T-cell (primary cell): Measurements from ENCODE around the gene TLE2. TPM values are rescaled to one million over a fixed set of nuclear protein-coding genes. Genes with fewer than 3 reads are reported as not detected.

Source experiments
- ATAC-seq, 4 experiments: fragments of 200-7000 bp in 3 of 4; fragments of 150-1000 bp in 1 of 4; cut with Tn5 transposase; replicated peaks in 1 of 4; 1 replicate in 3 of 4; 2 replicates in 1 of 4; pipeline ENCODE4 v1.10.0; 2021; ENCODE audit warnings: moderate library complexity in 3 of 4, mild to moderate bottlenecking in 2 of 4, moderate number of reproducible peaks in 1 of 4
- CTCF ChIA-PET, 2 donors: fragments of 300-600 bp; sonication (Branson Sonifier 250); formaldehyde crosslinking; loops; one replicate each; lab custom pipeline; 2022; ENCODE audit warnings: antibody characterized with exemption in 2 of 2; lab: Charles Lee
- POLR2A ChIA-PET, 2 donors: fragments of 300-600 bp; sonication (Branson Sonifier 250); formaldehyde crosslinking; loops; one replicate each; lab custom pipeline; 2022; ENCODE audit warnings: antibody characterized with exemption in 2 of 2; lab: Charles Lee
- DNase-seq, 35 experiments: peaks; one replicate each; pipeline versions ENCODE4 v3.0.0 to v3.0.0-alpha.2; 2013 to 2023
- H3K27ac ChIP-seq: one replicate; pipeline ENCODE4 v1.5.1; 2013; ENCODE audit warnings: low read length
- H3K27me3 ChIP-seq, 2 experiments: replicated peaks in 1 of 2; 1 replicate in 1 of 2; 2 replicates in 1 of 2; pipeline versions ENCODE4 v1.6.1 to v1.7.0; 2013; ENCODE audit warnings: low read length in 1 of 2, mixed read lengths in 1 of 2; ENCODE audit not compliant: control insufficient read depth in 2 of 2, insufficient read depth in 2 of 2; ENCODE audit errors: extremely low read depth in 1 of 2
- H3K36me3 ChIP-seq, 2 donors: 1 replicate in 1 of 2; 2 replicates in 1 of 2; pipeline versions ENCODE4 v1.6.1 to v1.7.0; 2013; ENCODE audit warnings: low read length in 1 of 2; ENCODE audit not compliant: control insufficient read depth in 2 of 2, insufficient read depth in 1 of 2; ENCODE audit errors: extremely low read depth in 1 of 2
- H3K4me1 ChIP-seq, 2 experiments: 1 replicate in 1 of 2; 2 replicates in 1 of 2; pipeline versions ENCODE4 v1.6.1 to v1.7.0; 2013; ENCODE audit warnings: low read length in 2 of 2, mixed read lengths in 1 of 2; ENCODE audit not compliant: insufficient read depth in 2 of 2, control insufficient read depth in 1 of 2; ENCODE audit errors: extremely low read depth in 1 of 2
- H3K4me3 ChIP-seq, 2 donors: 1 replicate in 1 of 2; 2 replicates in 1 of 2; pipeline versions ENCODE4 v1.5.1 to v1.7.0; 2013; ENCODE audit warnings: mild to moderate bottlenecking in 2 of 2, low read length in 1 of 2, moderate library complexity in 1 of 2; ENCODE audit not compliant: control insufficient read depth in 1 of 2; ENCODE audit errors: extremely low read depth in 1 of 2
- H3K9me3 ChIP-seq: 2 replicates; pipeline ENCODE4 v1.7.0; 2013
- H3K27ac Mint-ChIP-seq, 2 donors: one replicate each; pipeline ENCODE4 v1.8.0; 2020 to 2021; ENCODE audit warnings: mild to moderate bottlenecking in 2 of 2, mixed read lengths in 2 of 2
- H3K27me3 Mint-ChIP-seq, 2 donors: one replicate each; pipeline ENCODE4 v1.8.0; 2021 to 2022; ENCODE audit warnings: mixed read lengths in 2 of 2
- H3K36me3 Mint-ChIP-seq: one replicate; pipeline ENCODE4 v1.8.0; 2021; ENCODE audit warnings: mixed read lengths
- H3K4me1 Mint-ChIP-seq, 3 donors: one replicate each; pipeline ENCODE4 v1.8.0; 2020 to 2022; ENCODE audit warnings: mixed read lengths in 3 of 3, mild to moderate bottlenecking in 1 of 3
- H3K4me3 Mint-ChIP-seq, 3 donors: one replicate each; pipeline ENCODE4 v1.8.0; 2020 to 2022; ENCODE audit warnings: mild to moderate bottlenecking in 3 of 3, mixed read lengths in 3 of 3, moderate library complexity in 3 of 3
- H3K9me3 Mint-ChIP-seq, 3 donors: one replicate each; pipeline ENCODE4 v1.8.0; 2020 to 2022; ENCODE audit warnings: mixed read lengths in 3 of 3
- WGBS: methylation state at CpG from one replicate; pipeline ENCODE4 v1.1.5; 2013; ENCODE audit warnings: missing lambda C conversion rate; ENCODE audit not compliant: insufficient coverage; 5-methylcytosine and 5-hydroxymethylcytosine counted together
- total RNA-seq, 35 experiments: library from RNA in 6 of 35; stranded (reverse) in 6 of 35; fragments of 120-200 nt in 1 of 35; gene quantifications; one replicate each; pipeline versions ENCODE4 v1.2.1 to v1.2.4 and lab custom pipeline; 2013 to 2026

The TLE2 gene
- total RNA-seq, 5 donors from 2014 or later (not counting 1 experiment from before 2014, with no cell fraction given), result 16.7 to 29.7 (median 21.5) TPM

- POLR2A ChIA-PET, result no interaction called here
- Histone ChIP-seq H3K27ac (no peak overlapping the region), H3K27me3 (peaks cover 0 to 22% of the 10 kb centered on the region in 2 experiments), H3K36me3 (no peaks in the 10 kb centered on the region), H3K4me1 (peaks cover 17 to 45% of the 10 kb centered on the region in 2 experiments), H3K9me3 (no peaks in the 10 kb centered on the region), H3K4me3 (no peak overlapping the region)
- DNase-seq (no peak), ATAC-seq (no peak)
- Mint-ChIP-seq H3K27me3 (peaks cover 0 to 4% of the 10 kb centered on the region in 2 donors), H3K4me3 (no peak overlapping the region), H3K9me3 (no peaks in the 10 kb centered on the region), H3K36me3 (no peaks in the 10 kb centered on the region), H3K4me1 (peaks cover 40 to 46% (median 43%) of the 10 kb centered on the region in 3 donors), H3K27ac (peak overlapping the region; percentile 16 to 66)
- CTCF ChIA-PET, result interaction anchor here in 1 of 2 donors (0.5 kb wide), 1 partner anchor 1057 kb away, joined by 3 read pairs; no protein-coding TSS in a partner anchor
- WGBS, result 84% methylated on average over 3 of the region's 5 CpGs
These were observed 2.5 kb upstream of the TLE2 start for GRCh38 chr19:3031607-3031867.

- H3K4me3 Mint-ChIP-seq, result peak overlapping the region; percentile 74 to 75 (median 74)
- no peaks in the 10 kb centered on the region for H3K36me3 Mint-ChIP-seq
- Histone ChIP-seq H3K27ac (no peak overlapping the region), H3K36me3 (no peaks in the 10 kb centered on the region), H3K4me3 (peak overlapping the region; percentile 64), H3K4me1 (peaks cover 15 to 40% of the 10 kb centered on the region in 2 experiments), H3K9me3 (no peaks in the 10 kb centered on the region), H3K27me3 (peaks cover 0 to 29% of the 10 kb centered on the region in 2 experiments)
- peak in 3 of 4 experiments; percentile 25 to 37 (median 36) for ATAC-seq
- peaks cover 34 to 35% (median 34%) of the 10 kb centered on the region in 3 donors for H3K4me1 Mint-ChIP-seq
- DNase-seq, result peak in 3 of 35 experiments; percentile 12 to 34 (median 23)
- peaks cover 0 to 8% of the 10 kb centered on the region in 2 donors for H3K27me3 Mint-ChIP-seq
- H3K27ac Mint-ChIP-seq, result peak overlapping the region; percentile 39 to 44
- ChIA-PET POLR2A (no interaction called here), CTCF (interaction anchor here in 1 of 2 donors (1.0 kb wide), 1 partner anchor 78 kb away, joined by 7 read pairs; no protein-coding TSS in a partner anchor)
- WGBS, result 2% methylated on average over 18 of the region's 40 CpGs
- no peaks in the 10 kb centered on the region for H3K9me3 Mint-ChIP-seq
These were observed 595 bp downstream of the TLE2 start for GRCh38 chr19:3028305-3029064.

GRCh38 chr19:3027981-3028304 lies 1.1 kb downstream of the TLE2 start:
- peak overlapping the region; percentile 32 to 64 for H3K4me3 ChIP-seq
- 77% methylated on average over 2 of the region's 9 CpGs for WGBS

GRCh38 chr19:3027292-3027691 lies 1.8 kb downstream of the TLE2 start:
- peak overlapping the region; percentile 46 to 74 (median 59) for H3K4me3 Mint-ChIP-seq
- WGBS, result 78% methylated on average over 1 of the region's 2 CpGs
- CTCF ChIA-PET, result interaction anchor here (0.6 to 1.0 kb wide), 2 partner anchors 76 to 415 kb away, joined by 7 to 10 read pairs; no protein-coding TSS in a partner anchor
- ATAC-seq, result no peak
- H3K36me3 Mint-ChIP-seq, result peaks cover 3% of the 10 kb centered on the region
- H3K36me3 ChIP-seq, result no peaks in the 10 kb centered on the region
- no peak overlapping the region for H3K4me3 ChIP-seq
- peaks cover 15 to 40% of the 10 kb centered on the region in 2 experiments for H3K4me1 ChIP-seq
- H3K27me3 ChIP-seq, result peaks cover 0 to 29% of the 10 kb centered on the region in 2 experiments
- no peak overlapping the region for H3K27ac ChIP-seq
- peaks cover 34 to 41% (median 35%) of the 10 kb centered on the region in 3 donors for H3K4me1 Mint-ChIP-seq
- H3K9me3 ChIP-seq, result no peaks in the 10 kb centered on the region
- peak overlapping the region in 1 of 2 donors; percentile 5 for H3K27ac Mint-ChIP-seq
- peaks cover 0 to 8% of the 10 kb centered on the region in 2 donors for H3K27me3 Mint-ChIP-seq
- POLR2A ChIA-PET, result no interaction called here
- H3K9me3 Mint-ChIP-seq, result no peaks in the 10 kb centered on the region
- DNase-seq, result no peak

More at GRCh38 chr19:3027981-3028304, 1.1 kb downstream of the TLE2 start:
- Histone ChIP-seq H3K4me1 (peaks cover 15 to 40% of the 10 kb centered on the region in 2 experiments), H3K36me3 (no peaks in the 10 kb centered on the region), H3K27ac (no peak overlapping the region), H3K27me3 (peaks cover 0 to 29% of the 10 kb centered on the region in 2 experiments), H3K9me3 (no peaks in the 10 kb centered on the region)
- H3K4me1 Mint-ChIP-seq, result peaks cover 34 to 38% (median 35%) of the 10 kb centered on the region in 3 donors
- H3K36me3 Mint-ChIP-seq, result peaks cover 3% of the 10 kb centered on the region
- DNase-seq, result no peak
- no peaks in the 10 kb centered on the region for H3K9me3 Mint-ChIP-seq
- ChIA-PET POLR2A (no interaction called here), CTCF (interaction anchor here in 1 of 2 donors (1.0 kb wide), 1 partner anchor 77 kb away, joined by 7 read pairs; no protein-coding TSS in a partner anchor)
- peak overlapping the region in 1 of 2 donors; percentile 44 for H3K27ac Mint-ChIP-seq
- no peak for ATAC-seq
- peak overlapping the region; percentile 74 to 75 (median 74) for H3K4me3 Mint-ChIP-seq
- H3K27me3 Mint-ChIP-seq, result peaks cover 0 to 8% of the 10 kb centered on the region in 2 donors

- no peak overlapping the region for H3K27ac Mint-ChIP-seq
- peaks cover 0 to 29% of the 10 kb centered on the region in 2 experiments for H3K27me3 ChIP-seq
- WGBS, result 90% methylated on average over 1 of the region's 1 CpG
- no peak overlapping the region for H3K4me3 ChIP-seq
- no peak for DNase-seq
- no peak overlapping the region for H3K27ac ChIP-seq
- H3K4me1 ChIP-seq, result peaks cover 15 to 40% of the 10 kb centered on the region in 2 experiments
- POLR2A ChIA-PET, result no interaction called here
- H3K4me3 Mint-ChIP-seq, result no peak overlapping the region
- CTCF ChIA-PET, result no interaction called here
- peaks cover 0 to 8% of the 10 kb centered on the region in 2 donors for H3K27me3 Mint-ChIP-seq
- no peaks in the 10 kb centered on the region for H3K9me3 Mint-ChIP-seq
- H3K36me3 ChIP-seq, result no peaks in the 10 kb centered on the region
- no peaks in the 10 kb centered on the region for H3K9me3 ChIP-seq
- H3K4me1 Mint-ChIP-seq, result peaks cover 34 to 41% (median 35%) of the 10 kb centered on the region in 3 donors
- no peak for ATAC-seq
- peaks cover 3% of the 10 kb centered on the region for H3K36me3 Mint-ChIP-seq
These were observed 2.3 kb downstream of the TLE2 start for GRCh38 chr19:3026768-3027167.

GRCh38 chr19:3025549-3025886 lies 3.6 kb downstream of the TLE2 start:
- no peak overlapping the region for H3K27ac Mint-ChIP-seq
- WGBS, result 100% methylated on average over 1 of the region's 9 CpGs

More at GRCh38 chr19:3025549-3025886, 3.6 kb downstream of the TLE2 start:
- H3K36me3 ChIP-seq, result no peaks in the 10 kb centered on the region
- ChIA-PET CTCF (interaction anchor here in 1 of 2 donors (0.6 kb wide), 1 partner anchor 45 kb away, joined by 7 read pairs; no protein-coding TSS in a partner anchor), POLR2A (no interaction called here)
- peaks cover 0 to 8% of the 10 kb centered on the region in 2 donors for H3K27me3 Mint-ChIP-seq
- H3K4me3 Mint-ChIP-seq, result peak overlapping the region in 2 of 3 donors; percentile 34 to 69
- peaks cover 3% of the 10 kb centered on the region for H3K36me3 Mint-ChIP-seq
- peaks cover 34 to 37% (median 34%) of the 10 kb centered on the region in 3 donors for H3K4me1 Mint-ChIP-seq
- no peak overlapping the region for H3K4me3 ChIP-seq
- no peak overlapping the region for H3K27ac ChIP-seq
- no peaks in the 10 kb centered on the region for H3K9me3 ChIP-seq
- H3K4me1 ChIP-seq, result peaks cover 15 to 40% of the 10 kb centered on the region in 2 experiments
- peaks cover 0 to 29% of the 10 kb centered on the region in 2 experiments for H3K27me3 ChIP-seq
- ATAC-seq, result no peak
- no peak for DNase-seq
- H3K9me3 Mint-ChIP-seq, result no peaks in the 10 kb centered on the region
